DOHH2 (cell line): Measurements from ENCODE around the gene ACSL5.

ENCODE experiments used
- H3F3A ChIP-seq: fragments of 200-600 bp; sonication (generic), shearing (Covaris generic); 2 replicates; pipeline ENCODE4 v1.6.0; 2016; ENCODE audit warnings: antibody characterized with exemption, mild to moderate bottlenecking; ENCODE audit not compliant: control insufficient read depth, insufficient read depth
- H3K27ac ChIP-seq: fragments of 200-600 bp; sonication (generic); 2 replicates; pipeline ENCODE4 v1.5.1; 2014; ENCODE audit warnings: low read depth, mild to moderate bottlenecking, low read length, moderate library complexity
- H3K27me3 ChIP-seq: fragments of 200-600 bp; sonication (generic); 2 replicates; pipeline ENCODE4 v1.6.1; 2014; ENCODE audit warnings: mild to moderate bottlenecking, low read length, mixed read lengths; ENCODE audit not compliant: control insufficient read depth
- H3K36me3 ChIP-seq: fragments of 200-600 bp; sonication (generic); 2 replicates; pipeline ENCODE4 v1.6.1; 2014; ENCODE audit warnings: mild to moderate bottlenecking, low read length, moderate library complexity, mixed read lengths; ENCODE audit not compliant: control insufficient read depth
- H3K4me1 ChIP-seq: fragments of 200-600 bp; sonication (generic); 2 replicates; pipeline ENCODE4 v1.6.1; 2014; ENCODE audit warnings: mild to moderate bottlenecking, low read length, mixed read lengths; ENCODE audit not compliant: control insufficient read depth
- H3K4me2 ChIP-seq: fragments of 200-600 bp; sonication (generic); 2 replicates; pipeline ENCODE4 v1.6.0; 2014; ENCODE audit warnings: mild to moderate bottlenecking, low read length, moderate library complexity
- H3K4me3 ChIP-seq: fragments of 200-600 bp; sonication (generic); 2 replicates; pipeline ENCODE4 v1.5.1; 2014; ENCODE audit warnings: mild to moderate bottlenecking, low read length, mixed read lengths
- H3K79me2 ChIP-seq: fragments of 200-600 bp; sonication (generic); 2 replicates; pipeline ENCODE4 v1.6.1; 2014; ENCODE audit warnings: mild to moderate bottlenecking, low read length, mixed read lengths; ENCODE audit not compliant: control insufficient read depth
- H3K9me2 ChIP-seq: fragments of 200-600 bp; sonication (generic); replicated peaks from 2 replicates; pipeline ENCODE4 v1.6.1; 2014; ENCODE audit warnings: mild to moderate bottlenecking, low read length, mixed read lengths; ENCODE audit not compliant: control insufficient read depth
- H3K9me3 ChIP-seq: fragments of 200-600 bp; sonication (generic); 2 replicates; pipeline ENCODE4 v1.6.1; 2014; ENCODE audit warnings: antibody characterized with exemption, low read length, mixed read lengths; ENCODE audit not compliant: control insufficient read depth, insufficient read depth
- H4K20me1 ChIP-seq: fragments of 200-600 bp; sonication (generic); 2 replicates; pipeline ENCODE4 v1.6.0; 2014; ENCODE audit warnings: low read depth, mild to moderate bottlenecking, antibody characterized with exemption, low read length, moderate library complexity; ENCODE audit not compliant: control insufficient read depth, insufficient read depth
- EZH2phosphoT487 ChIP-seq: fragments of 200-600 bp; sonication (generic); IDR thresholded peaks from 2 replicates; pipeline ENCODE4 v1.6.1; 2017; ENCODE audit warnings: borderline replicate concordance, mild to moderate bottlenecking, antibody characterized with exemption, low read length, moderate library complexity, mixed read lengths
- TF ChIP-seq, protein P1 (sequence below): fragments of 200-600 bp; sonication (generic); IDR thresholded peaks from one replicate; pipeline ENCODE4 v1.5.1; 2014; ENCODE audit warnings: antibody characterized with exemption, mild to moderate bottlenecking, low read depth, low read length; ENCODE audit not compliant: poor library complexity, severe bottlenecking

The ACSL5 gene

DNA sequence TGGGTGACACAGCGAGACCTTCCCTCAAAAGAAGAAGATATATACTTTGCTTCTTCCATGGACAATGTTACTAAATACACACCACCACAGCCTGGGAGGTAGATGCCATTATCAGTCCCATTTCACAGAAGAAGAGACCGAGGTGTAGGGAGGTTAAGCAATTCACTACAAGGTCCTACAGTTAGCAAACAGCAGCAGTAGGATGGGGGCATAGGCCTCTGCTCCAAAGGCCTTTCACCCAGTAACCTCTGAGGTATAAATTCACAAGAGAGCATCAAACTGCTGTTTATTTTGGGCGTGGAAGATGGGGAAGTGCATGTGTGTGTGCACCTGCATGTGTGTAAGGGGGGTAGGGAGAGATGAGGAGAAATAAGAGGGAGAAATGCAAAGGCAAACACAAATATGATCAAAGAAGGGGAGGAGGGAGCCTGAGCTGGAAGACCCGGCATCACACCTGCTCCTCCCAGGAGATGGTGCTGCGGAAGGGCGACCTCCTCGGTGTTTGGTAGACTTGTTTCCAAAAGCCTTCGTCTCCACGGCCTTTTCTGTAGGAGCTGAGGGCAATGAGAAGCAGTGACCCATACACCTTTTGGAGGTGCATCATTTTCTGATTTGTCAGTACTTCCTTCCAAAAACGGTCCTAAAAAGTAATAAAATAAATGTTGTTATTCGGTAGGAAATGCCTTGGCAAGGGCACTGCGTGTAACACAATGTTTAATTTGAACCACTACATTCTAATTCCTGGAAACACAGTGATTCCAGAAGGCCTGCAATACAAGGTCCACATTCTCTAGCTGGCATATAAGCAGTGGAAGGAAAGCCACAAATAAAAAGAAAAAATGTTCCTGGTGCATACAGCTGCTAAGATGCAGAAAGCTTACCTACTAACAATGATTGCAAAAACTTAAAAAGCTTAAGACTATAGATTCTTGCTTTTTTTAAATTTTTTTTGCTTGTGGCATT, 25.9 kb upstream of the ACSL5 start:
- Histone ChIP-seq H3K27me3 (no peaks in the 10 kb centered on the region), H3K4me3 (no peak overlapping the region), H3K79me2 (no peaks in the 10 kb centered on the region), H3K4me1 (no peaks in the 10 kb centered on the region), H3K9me2 (no peaks in the 10 kb centered on the region), H3K27ac (no peak overlapping the region), H3F3A (no peaks in the 10 kb centered on the region), H3K36me3 (no peaks in the 10 kb centered on the region), H3K9me3 (no peaks in the 10 kb centered on the region), H3K4me2 (no peak overlapping the region), H4K20me1 (no peaks in the 10 kb centered on the region)
- TF ChIP-seq EZH2phosphoT487 = no peak
- TF ChIP-seq, protein P1, sequence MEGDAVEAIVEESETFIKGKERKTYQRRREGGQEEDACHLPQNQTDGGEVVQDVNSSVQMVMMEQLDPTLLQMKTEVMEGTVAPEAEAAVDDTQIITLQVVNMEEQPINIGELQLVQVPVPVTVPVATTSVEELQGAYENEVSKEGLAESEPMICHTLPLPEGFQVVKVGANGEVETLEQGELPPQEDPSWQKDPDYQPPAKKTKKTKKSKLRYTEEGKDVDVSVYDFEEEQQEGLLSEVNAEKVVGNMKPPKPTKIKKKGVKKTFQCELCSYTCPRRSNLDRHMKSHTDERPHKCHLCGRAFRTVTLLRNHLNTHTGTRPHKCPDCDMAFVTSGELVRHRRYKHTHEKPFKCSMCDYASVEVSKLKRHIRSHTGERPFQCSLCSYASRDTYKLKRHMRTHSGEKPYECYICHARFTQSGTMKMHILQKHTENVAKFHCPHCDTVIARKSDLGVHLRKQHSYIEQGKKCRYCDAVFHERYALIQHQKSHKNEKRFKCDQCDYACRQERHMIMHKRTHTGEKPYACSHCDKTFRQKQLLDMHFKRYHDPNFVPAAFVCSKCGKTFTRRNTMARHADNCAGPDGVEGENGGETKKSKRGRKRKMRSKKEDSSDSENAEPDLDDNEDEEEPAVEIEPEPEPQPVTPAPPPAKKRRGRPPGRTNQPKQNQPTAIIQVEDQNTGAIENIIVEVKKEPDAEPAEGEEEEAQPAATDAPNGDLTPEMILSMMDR = no peak

- Histone ChIP-seq H4K20me1 (no peaks in the 10 kb centered on the region), H3K27me3 (no peaks in the 10 kb centered on the region), H3K9me2 (no peaks in the 10 kb centered on the region), H3K36me3 (no peaks in the 10 kb centered on the region), H3K9me3 (no peaks in the 10 kb centered on the region), H3K79me2 (no peaks in the 10 kb centered on the region), H3K4me3 (no peak overlapping the region), H3F3A (no peaks in the 10 kb centered on the region), H3K4me2 (no peak overlapping the region), H3K4me1 (no peaks in the 10 kb centered on the region), H3K27ac (no peak overlapping the region)
- no peak for TF ChIP-seq EZH2phosphoT487
- TF ChIP-seq, protein P1 = no peak
Measured at GRCh38 chr10:112348759-112349158, 25.2 kb upstream of the ACSL5 start.

DNA sequence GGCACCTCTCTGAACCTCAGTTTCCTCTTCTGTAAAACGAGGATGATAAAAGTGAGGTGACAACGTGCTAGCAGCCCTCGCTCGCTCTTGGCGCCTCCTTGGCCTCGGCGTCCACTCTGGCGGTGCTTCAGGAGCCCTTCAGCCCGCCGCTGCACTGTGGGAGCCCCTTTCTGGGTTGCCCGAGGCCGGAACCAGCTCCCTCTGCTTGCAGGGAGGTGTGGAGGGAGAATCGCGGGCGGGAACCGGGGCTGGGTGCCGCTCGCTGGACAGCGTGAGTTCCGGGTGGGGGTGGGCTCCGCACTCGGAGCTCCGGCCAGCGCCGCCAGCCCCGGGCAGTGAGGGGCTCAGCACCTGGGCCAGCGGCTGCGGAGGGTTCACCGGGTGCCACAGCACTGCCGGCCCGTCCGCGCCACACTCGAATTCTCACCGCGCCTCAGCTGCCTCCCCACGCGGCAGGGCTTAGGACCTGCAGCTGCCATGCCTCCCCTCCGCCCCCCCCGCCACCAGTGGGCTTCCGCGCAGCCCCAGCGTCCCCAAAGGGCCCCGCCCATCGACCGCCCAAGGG, 24.3 kb upstream of the ACSL5 start:
- Histone ChIP-seq H3K9me3 (no peaks in the 10 kb centered on the region), H4K20me1 (no peaks in the 10 kb centered on the region), H3K4me3 (no peak overlapping the region), H3K4me2 (no peak overlapping the region), H3K4me1 (no peaks in the 10 kb centered on the region), H3K27me3 (no peaks in the 10 kb centered on the region), H3K27ac (no peak overlapping the region), H3K79me2 (no peaks in the 10 kb centered on the region), H3F3A (no peaks in the 10 kb centered on the region), H3K36me3 (no peaks in the 10 kb centered on the region), H3K9me2 (no peaks in the 10 kb centered on the region)
- TF ChIP-seq, protein P1 = no peak
- no peak for TF ChIP-seq EZH2phosphoT487
